GM10266 (cell line): ENCODE results near the gene PCGF3.

Experiments used
- DNase-seq: peaks from one replicate; pipeline ENCODE4 v3.0.0; 2012; ENCODE audit errors: extremely low spot score
- TF ChIP-seq, protein P1 (sequence below): IDR thresholded peaks from 2 replicates; pipeline ENCODE4 v1.5.1; 2012; ENCODE audit warnings: mild to moderate bottlenecking, low read depth; ENCODE audit not compliant: control insufficient read depth, insufficient read depth; ENCODE audit errors: missing control alignments

The PCGF3 gene

DNA sequence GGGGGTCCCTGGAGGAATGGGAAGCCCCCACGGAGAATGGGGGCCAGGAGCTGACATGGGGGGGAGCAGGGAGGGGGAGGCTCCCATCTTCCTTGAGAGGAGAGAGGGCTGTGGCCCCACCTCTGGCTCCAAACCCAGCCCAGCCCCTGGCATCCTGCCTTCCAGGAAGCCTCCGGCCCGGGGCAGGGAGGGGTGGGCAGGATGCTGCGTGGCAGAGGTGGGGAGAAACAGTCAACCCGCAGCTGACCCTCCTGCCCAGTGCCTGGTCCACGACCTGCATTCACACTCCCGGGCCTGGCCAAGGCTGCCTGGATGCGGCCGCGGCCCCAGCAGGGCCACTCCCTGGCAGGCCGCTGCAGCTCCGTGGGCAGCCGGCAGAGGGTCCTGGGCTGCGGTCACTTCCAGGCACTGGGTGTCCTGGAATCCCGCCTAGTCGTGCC lies 81.2 kb downstream of the PCGF3 start:
- DNase-seq: no peak
- TF ChIP-seq, protein P1, sequence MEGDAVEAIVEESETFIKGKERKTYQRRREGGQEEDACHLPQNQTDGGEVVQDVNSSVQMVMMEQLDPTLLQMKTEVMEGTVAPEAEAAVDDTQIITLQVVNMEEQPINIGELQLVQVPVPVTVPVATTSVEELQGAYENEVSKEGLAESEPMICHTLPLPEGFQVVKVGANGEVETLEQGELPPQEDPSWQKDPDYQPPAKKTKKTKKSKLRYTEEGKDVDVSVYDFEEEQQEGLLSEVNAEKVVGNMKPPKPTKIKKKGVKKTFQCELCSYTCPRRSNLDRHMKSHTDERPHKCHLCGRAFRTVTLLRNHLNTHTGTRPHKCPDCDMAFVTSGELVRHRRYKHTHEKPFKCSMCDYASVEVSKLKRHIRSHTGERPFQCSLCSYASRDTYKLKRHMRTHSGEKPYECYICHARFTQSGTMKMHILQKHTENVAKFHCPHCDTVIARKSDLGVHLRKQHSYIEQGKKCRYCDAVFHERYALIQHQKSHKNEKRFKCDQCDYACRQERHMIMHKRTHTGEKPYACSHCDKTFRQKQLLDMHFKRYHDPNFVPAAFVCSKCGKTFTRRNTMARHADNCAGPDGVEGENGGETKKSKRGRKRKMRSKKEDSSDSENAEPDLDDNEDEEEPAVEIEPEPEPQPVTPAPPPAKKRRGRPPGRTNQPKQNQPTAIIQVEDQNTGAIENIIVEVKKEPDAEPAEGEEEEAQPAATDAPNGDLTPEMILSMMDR: no peak

DNA sequence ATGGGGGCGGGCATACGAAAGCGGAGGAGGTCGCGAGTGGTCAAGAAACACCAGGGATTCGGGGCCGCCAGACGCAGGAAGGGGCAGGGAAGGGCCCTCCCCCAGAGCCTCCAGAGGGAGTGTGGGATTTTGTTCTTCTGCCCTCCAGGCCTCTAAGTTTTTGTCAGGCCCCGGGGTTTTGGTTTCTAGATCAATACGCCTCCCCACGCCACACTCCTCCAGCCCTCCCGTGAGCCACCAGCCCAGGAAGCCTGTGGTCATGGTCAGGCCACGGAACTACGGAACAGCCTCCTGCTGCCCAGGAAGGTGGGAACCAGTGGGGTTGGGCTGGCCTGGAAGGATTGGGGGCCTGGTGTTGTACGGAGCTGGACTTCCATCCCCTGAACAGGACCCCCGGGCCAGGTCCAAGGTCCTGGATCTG lies 81.9 kb downstream of the PCGF3 start:
- TF ChIP-seq, protein P1: no peak
- DNase-seq: no peak

DNA sequence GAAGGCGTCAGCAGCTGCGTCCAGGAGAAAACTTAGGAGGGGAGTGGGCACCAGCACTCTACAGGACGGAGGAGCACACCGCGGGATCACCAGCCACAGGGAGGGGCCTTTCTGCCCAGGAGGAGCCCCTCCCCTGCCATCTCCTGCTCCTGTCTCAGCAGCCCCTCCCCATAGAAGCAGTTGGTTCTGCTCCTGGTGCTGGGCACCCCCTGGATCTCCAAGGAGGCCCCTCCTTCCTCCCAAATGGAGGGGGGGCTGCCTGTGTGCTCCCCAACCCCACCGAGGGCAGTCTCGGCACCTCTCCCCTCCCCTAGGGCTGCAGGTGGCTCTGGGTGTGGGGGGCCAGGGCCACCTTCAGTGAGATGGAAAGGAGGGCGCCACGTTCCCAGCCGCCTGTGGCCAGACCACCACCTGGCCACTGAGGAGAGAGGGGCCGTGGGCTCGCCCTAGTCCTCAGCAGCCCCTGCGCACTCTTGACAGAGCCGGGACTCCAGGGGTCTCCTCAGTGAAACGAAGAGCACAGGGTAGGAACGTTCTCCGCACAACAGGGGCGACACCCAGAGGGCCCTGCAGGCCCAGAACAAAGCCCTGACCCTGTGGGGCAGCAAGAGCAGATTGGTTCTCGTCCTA lies 82.5 kb downstream of the PCGF3 start:
- DNase-seq: no peak
- TF ChIP-seq, protein P1: no peak

DNA sequence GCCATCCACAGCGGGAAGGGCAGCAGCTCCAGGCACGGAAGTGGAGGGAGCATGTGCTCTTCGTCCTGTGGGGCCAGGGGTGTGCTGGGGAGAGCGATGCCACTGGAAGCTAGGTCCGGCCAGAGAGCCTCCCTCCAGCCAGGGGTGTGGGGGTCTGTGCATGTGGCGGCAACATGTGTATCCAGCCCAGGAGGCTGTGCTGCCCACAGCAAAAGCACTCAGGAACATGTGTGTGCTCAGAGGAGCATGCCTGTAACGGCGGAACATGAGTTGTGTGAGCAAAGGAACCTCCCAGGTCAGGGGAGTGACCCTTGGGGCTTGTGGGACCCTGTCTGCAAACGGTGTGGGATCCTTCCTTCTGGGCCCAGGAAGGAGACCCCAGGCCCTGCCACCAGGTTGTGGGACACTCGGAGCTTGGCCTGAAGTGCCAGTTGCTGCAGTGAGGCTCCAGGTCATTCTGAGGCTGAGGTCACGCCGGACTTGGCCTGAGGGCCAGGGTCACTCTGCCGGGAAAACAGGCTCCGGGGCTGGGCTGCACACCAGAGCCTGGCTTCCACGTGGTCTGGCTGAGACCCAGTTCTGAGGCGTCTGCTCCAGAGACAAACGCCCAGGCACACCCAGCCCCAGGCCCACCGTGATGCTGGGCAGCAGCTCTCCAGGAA lies 83.1 kb downstream of the PCGF3 start:
- TF ChIP-seq, protein P1: no peak
- no peak for DNase-seq

DNA sequence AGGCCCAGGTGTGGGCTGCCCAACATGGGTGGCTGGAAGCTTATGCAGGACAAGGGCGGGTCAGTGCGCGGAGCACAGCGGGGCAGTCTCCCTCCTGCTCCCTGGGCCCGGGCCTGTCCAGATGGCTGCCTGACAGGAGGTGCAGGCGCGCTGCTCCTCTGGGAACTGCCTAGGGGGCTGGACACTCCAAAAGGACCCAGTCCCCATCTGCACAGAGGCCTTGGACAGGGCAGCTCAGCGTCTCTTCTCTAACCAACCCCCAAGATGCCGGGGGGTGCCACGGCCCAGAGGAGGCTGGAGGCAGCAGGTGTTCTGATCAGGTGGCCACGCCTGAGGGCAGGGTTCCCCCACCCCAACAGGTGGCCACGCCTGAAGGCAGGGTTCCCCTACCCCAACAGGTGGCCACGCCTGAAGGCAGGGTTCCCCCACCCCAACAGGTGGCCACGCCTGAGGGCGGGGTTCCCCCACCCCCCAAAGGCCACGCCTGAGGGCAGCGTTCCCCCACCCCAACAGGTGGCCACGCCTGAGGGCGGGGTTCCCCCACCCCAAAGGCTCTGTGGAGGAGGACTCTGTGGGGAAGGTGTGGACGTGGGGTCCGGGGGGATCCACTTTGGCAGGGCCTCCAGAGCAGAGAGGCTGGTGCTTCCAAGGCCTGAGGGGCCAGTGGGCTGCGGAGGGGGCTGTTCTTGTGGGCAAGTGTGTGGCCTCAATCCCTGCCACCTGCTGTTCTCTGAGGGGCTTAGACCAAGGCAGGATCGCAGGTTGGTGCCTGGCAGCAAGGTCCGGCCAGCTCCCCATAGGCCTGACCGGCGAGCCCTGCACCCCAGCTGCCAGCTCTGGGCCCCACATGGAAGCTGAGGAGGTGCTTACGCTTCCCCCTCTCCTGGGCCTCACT lies 84.2 kb downstream of the PCGF3 start:
- TF ChIP-seq, protein P1: no peak
- DNase-seq: no peak

DNA sequence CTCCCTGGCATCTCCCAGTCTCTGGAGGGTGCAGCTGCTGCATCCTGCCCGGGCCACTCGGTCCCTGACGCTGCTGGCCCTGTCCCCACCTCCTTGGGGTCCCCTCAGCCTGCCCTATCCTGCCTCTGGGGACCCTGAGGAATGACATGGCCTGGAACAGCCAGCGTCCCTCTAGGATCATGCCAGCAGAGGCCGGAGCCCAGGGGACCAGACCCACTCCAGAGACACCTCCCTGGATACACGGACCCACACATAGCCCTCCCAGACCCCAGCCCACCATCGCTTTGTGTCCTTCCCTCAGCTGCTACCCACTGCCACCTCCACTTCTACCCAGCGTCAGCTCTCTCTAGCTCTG lies 84.8 kb downstream of the PCGF3 start:
- TF ChIP-seq, protein P1: no peak
- DNase-seq: no peak
